ENCODE data around the gene ASRGL1. TPM values are rescaled to one million over a fixed set of nuclear protein-coding genes. Genes with fewer than 3 reads are reported as not detected.

Gene ASRGL1
- total RNA-seq, 1 donor from 2014 or later = 9.3 TPM

DNA sequence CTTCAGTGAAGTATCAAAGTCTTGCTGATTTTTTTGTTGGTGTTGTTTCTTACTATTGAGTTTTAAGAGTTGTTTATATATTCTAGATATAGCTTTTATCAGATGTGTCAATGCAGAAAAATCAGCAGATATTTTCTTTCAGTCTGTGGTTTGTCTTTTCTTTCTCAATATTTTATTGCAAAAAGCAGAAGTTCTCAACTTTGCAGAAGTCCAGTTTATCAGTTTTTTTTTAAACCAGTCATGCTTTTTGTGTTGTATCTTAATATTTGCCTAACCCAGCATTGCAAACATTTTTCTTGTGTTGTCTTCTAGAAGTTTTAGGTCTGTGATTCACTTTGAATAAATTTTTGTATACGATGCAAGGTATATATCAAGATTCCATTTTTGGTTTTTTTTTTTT, 7.0 kb downstream of the ASRGL1 start:
- Mint-ChIP-seq H3K4me1 (ENCODE audit: unreplicated experiment) (peaks cover 4% of the 10 kb centered on the region), H3K27me3 (ENCODE audit: unreplicated experiment) (no peaks in the 10 kb centered on the region), H3K9me3 (ENCODE audit: unreplicated experiment) (no peaks in the 10 kb centered on the region), H3K36me3 (ENCODE audit: low read depth, unreplicated experiment) (no peaks in the 10 kb centered on the region), H3K27ac (ENCODE audit: unreplicated experiment) (no peak overlapping the region), H3K4me3 (ENCODE audit: unreplicated experiment) (no peak overlapping the region)
- DNase-seq (ENCODE audit: low spot score) = no peak
- TF ChIP-seq, protein P1, sequence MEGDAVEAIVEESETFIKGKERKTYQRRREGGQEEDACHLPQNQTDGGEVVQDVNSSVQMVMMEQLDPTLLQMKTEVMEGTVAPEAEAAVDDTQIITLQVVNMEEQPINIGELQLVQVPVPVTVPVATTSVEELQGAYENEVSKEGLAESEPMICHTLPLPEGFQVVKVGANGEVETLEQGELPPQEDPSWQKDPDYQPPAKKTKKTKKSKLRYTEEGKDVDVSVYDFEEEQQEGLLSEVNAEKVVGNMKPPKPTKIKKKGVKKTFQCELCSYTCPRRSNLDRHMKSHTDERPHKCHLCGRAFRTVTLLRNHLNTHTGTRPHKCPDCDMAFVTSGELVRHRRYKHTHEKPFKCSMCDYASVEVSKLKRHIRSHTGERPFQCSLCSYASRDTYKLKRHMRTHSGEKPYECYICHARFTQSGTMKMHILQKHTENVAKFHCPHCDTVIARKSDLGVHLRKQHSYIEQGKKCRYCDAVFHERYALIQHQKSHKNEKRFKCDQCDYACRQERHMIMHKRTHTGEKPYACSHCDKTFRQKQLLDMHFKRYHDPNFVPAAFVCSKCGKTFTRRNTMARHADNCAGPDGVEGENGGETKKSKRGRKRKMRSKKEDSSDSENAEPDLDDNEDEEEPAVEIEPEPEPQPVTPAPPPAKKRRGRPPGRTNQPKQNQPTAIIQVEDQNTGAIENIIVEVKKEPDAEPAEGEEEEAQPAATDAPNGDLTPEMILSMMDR (IDR thresholded peaks at IDR 0.05; ENCODE audit: unreplicated experiment) = no peak

GRCh38 chr11:62345861-62346260, 8.6 kb downstream of the ASRGL1 start:
- DNase-seq (ENCODE audit: low spot score) = no peak
- TF ChIP-seq, protein P1 (IDR thresholded peaks at IDR 0.05; ENCODE audit: unreplicated experiment) = no peak
- H3K27ac Mint-ChIP-seq (ENCODE audit: unreplicated experiment) = no peak overlapping the region
- no peaks in the 10 kb centered on the region for H3K9me3 Mint-ChIP-seq (ENCODE audit: unreplicated experiment)
- no peak overlapping the region for H3K4me3 Mint-ChIP-seq (ENCODE audit: unreplicated experiment)
- no peaks in the 10 kb centered on the region for H3K36me3 Mint-ChIP-seq (ENCODE audit: low read depth, unreplicated experiment)
- no peaks in the 10 kb centered on the region for H3K4me1 Mint-ChIP-seq (ENCODE audit: unreplicated experiment)
- no peaks in the 10 kb centered on the region for H3K27me3 Mint-ChIP-seq (ENCODE audit: unreplicated experiment)

DNA sequence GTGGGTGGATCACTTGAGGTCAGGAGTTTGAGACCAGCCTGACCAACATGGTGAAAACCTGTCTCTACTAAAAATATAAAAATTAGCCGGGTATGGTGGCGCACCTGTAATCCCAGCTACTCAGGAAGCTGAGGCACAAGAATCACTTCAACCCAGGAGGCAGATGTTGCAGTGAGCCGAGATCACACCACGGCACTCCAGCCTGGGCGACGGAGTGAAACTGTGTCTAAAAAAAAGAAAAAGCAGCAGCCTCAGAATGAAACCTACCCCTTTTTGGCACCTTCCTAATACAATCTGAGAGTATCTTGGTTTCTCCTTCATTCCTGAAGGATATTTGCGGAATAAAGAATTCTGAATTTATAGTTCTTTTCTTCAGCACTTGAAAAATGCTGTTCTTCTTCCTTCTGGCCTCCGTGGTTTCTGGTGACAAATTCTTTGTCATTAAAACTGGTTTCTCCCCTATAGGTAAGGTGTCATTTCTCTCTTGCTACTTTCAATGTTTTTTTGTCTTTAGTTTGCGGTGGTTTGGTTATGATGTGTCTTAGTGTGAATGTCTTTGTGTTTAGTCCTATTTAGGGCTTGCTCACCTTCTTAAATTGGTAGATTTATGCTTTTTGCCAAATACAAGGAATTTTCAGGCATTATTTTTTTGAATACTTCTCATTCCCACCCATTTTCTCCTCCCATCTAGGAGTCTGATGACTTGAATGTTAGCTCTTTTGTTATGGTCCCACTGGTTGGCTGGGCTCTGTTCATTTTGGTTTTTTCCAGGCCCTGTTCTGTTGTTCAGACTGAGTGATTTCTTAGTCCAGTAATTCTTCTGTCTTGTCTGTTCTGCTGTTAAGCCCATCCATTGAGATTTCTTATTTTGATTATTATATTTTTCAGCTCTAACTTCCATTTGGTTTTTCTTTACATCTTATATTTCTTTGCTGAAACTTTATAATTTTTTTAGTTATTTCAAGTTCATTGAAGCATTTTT, 15.4 kb downstream of the ASRGL1 start:
- DNase-seq (ENCODE audit: low spot score) = no peak
- Mint-ChIP-seq H3K4me3 (ENCODE audit: unreplicated experiment) (no peak overlapping the region), H3K27me3 (ENCODE audit: unreplicated experiment) (no peaks in the 10 kb centered on the region), H3K36me3 (ENCODE audit: low read depth, unreplicated experiment) (no peaks in the 10 kb centered on the region), H3K4me1 (ENCODE audit: unreplicated experiment) (no peaks in the 10 kb centered on the region), H3K27ac (ENCODE audit: unreplicated experiment) (no peak overlapping the region), H3K9me3 (ENCODE audit: unreplicated experiment) (no peaks in the 10 kb centered on the region)
- TF ChIP-seq, protein P1 (IDR thresholded peaks at IDR 0.05; ENCODE audit: unreplicated experiment) = no peak

GRCh38 chr11:62353841-62354240, 16.6 kb downstream of the ASRGL1 start:
- no peak for DNase-seq (ENCODE audit: low spot score)
- H3K36me3 Mint-ChIP-seq (ENCODE audit: low read depth, unreplicated experiment) = no peaks in the 10 kb centered on the region
- no peak overlapping the region for H3K4me3 Mint-ChIP-seq (ENCODE audit: unreplicated experiment)
- TF ChIP-seq, protein P1 (IDR thresholded peaks at IDR 0.05; ENCODE audit: unreplicated experiment) = no peak
- no peaks in the 10 kb centered on the region for H3K27me3 Mint-ChIP-seq (ENCODE audit: unreplicated experiment)
- H3K27ac Mint-ChIP-seq (ENCODE audit: unreplicated experiment) = no peak overlapping the region
- H3K4me1 Mint-ChIP-seq (ENCODE audit: unreplicated experiment) = no peaks in the 10 kb centered on the region
- H3K9me3 Mint-ChIP-seq (ENCODE audit: unreplicated experiment) = no peaks in the 10 kb centered on the region

GRCh38 chr11:62358273-62358672, 21.0 kb downstream of the ASRGL1 start:
- no peaks in the 10 kb centered on the region for H3K4me1 Mint-ChIP-seq (ENCODE audit: unreplicated experiment)
- H3K9me3 Mint-ChIP-seq (ENCODE audit: unreplicated experiment) = no peaks in the 10 kb centered on the region
- H3K4me3 Mint-ChIP-seq (ENCODE audit: unreplicated experiment) = no peak overlapping the region
- TF ChIP-seq, protein P1 (IDR thresholded peaks at IDR 0.05; ENCODE audit: unreplicated experiment) = no peak
- H3K27me3 Mint-ChIP-seq (ENCODE audit: unreplicated experiment) = peaks cover 2% of the 10 kb centered on the region
- DNase-seq (ENCODE audit: low spot score) = no peak
- no peak overlapping the region for H3K27ac Mint-ChIP-seq (ENCODE audit: unreplicated experiment)
- no peaks in the 10 kb centered on the region for H3K36me3 Mint-ChIP-seq (ENCODE audit: low read depth, unreplicated experiment)

All from endothelial cell (in vitro differentiated cells).